ENCODE data around the gene KYAT1.

KYAT1 gene

GRCh38 chr9:128903079-128903461 lies 21.3 kb upstream of the KYAT1 start:
- no peak overlapping the region for H4K91ac ChIP-seq (ENCODE audit: low read depth, low read length, poor library complexity)
- no peak overlapping the region for H3K23ac ChIP-seq (ENCODE audit: low read depth, low read length, poor library complexity)
- H2BK15ac ChIP-seq (ENCODE audit: low read length): no peak overlapping the region
- H3K4me1 ChIP-seq (ENCODE audit: control insufficient read depth in 2 of 2, insufficient read depth in 1 of 2, low read depth in 1 of 2, low read length in 2 of 2): no peaks in the 10 kb centered on the region
- H3K27me3 ChIP-seq (ENCODE audit: control insufficient read depth in 3 of 3, insufficient read depth in 3 of 3, low read depth in 1 of 3, low read length in 3 of 3): no peaks in the 10 kb centered on the region
- peaks cover 14 to 44% of the 10 kb centered on the region in 2 donors for H3K36me3 ChIP-seq (replicated peaks in 1 of 2; ENCODE audit: control insufficient read depth in 2 of 2, insufficient read depth in 2 of 2, low read length in 2 of 2)
- H3K4ac ChIP-seq (ENCODE audit: low read length): no peak overlapping the region
- H2BK120ac ChIP-seq (ENCODE audit: low read depth, low read length): no peak overlapping the region
- no peak for DNase-seq (ENCODE audit: low spot score)
- H2AK5ac ChIP-seq (ENCODE audit: low read depth, low read length): no peak overlapping the region
- H3K4me2 ChIP-seq (ENCODE audit: insufficient read depth, low read length, poor library complexity, severe bottlenecking): no peak overlapping the region
- no peaks in the 10 kb centered on the region for H3K9me3 ChIP-seq (replicated peaks in 1 of 2; ENCODE audit: control insufficient read depth in 2 of 2, insufficient read depth in 1 of 2, low read depth in 1 of 2, low read length in 2 of 2)
- no peak overlapping the region for H2BK12ac ChIP-seq (ENCODE audit: low read length)
- no peak overlapping the region for H3K4me3 ChIP-seq (ENCODE audit: low read length in 2 of 2)
- peak overlapping the region; percentile 24 for H2BK5ac ChIP-seq (ENCODE audit: low read length)
- H3K79me1 ChIP-seq (ENCODE audit: low read depth, low read length): peaks cover 5% of the 10 kb centered on the region
- H3K27ac ChIP-seq (replicated peaks; ENCODE audit: low read length): no peak overlapping the region
- H2AFZ ChIP-seq (ENCODE audit: low read length): no peak overlapping the region
- H3K18ac ChIP-seq (ENCODE audit: low read length): no peak overlapping the region
- no peak overlapping the region for H4K8ac ChIP-seq (ENCODE audit: low read depth, low read length)
- no CpG with 5 or more reads among the region's 2 CpGs for WGBS, 2 donors (ENCODE audit: extremely low coverage in 2 of 2, insufficient read length in 2 of 2, insufficient replicate concordance in 1 of 2)
- H3K14ac ChIP-seq (ENCODE audit: low read length): no peak overlapping the region
- no peak overlapping the region for H3K9ac ChIP-seq (ENCODE audit: low read depth, low read length, poor library complexity)

- Histone ChIP-seq H2BK15ac (ENCODE audit: low read length) (no peak overlapping the region), H3K23ac (ENCODE audit: low read depth, low read length, poor library complexity) (no peak overlapping the region), H3K27ac (replicated peaks; ENCODE audit: low read length) (no peak overlapping the region), H3K27me3 (ENCODE audit: control insufficient read depth in 3 of 3, insufficient read depth in 3 of 3, low read depth in 1 of 3, low read length in 3 of 3) (no peaks in the 10 kb centered on the region), H3K18ac (ENCODE audit: low read length) (no peak overlapping the region), H4K91ac (ENCODE audit: low read depth, low read length, poor library complexity) (no peak overlapping the region), H3K9ac (ENCODE audit: low read depth, low read length, poor library complexity) (no peak overlapping the region), H3K79me1 (ENCODE audit: low read depth, low read length) (peaks cover 2% of the 10 kb centered on the region), H2AK5ac (ENCODE audit: low read depth, low read length) (no peak overlapping the region), H2BK120ac (ENCODE audit: low read depth, low read length) (no peak overlapping the region), H3K4me2 (ENCODE audit: insufficient read depth, low read length, poor library complexity, severe bottlenecking) (no peak overlapping the region), H3K9me3 (replicated peaks in 1 of 2; ENCODE audit: control insufficient read depth in 2 of 2, insufficient read depth in 1 of 2, low read depth in 1 of 2, low read length in 2 of 2) (no peaks in the 10 kb centered on the region), H3K14ac (ENCODE audit: low read length) (no peak overlapping the region), H3K4me3 (ENCODE audit: low read length in 2 of 2) (no peak overlapping the region), H3K36me3 (replicated peaks in 1 of 2; ENCODE audit: control insufficient read depth in 2 of 2, insufficient read depth in 2 of 2, low read length in 2 of 2) (peaks cover 9 to 44% of the 10 kb centered on the region in 2 donors), H3K4ac (ENCODE audit: low read length) (no peak overlapping the region), H2BK5ac (ENCODE audit: low read length) (peak overlapping the region; percentile 24), H4K8ac (ENCODE audit: low read depth, low read length) (no peak overlapping the region), H2AFZ (ENCODE audit: low read length) (no peak overlapping the region), H2BK12ac (ENCODE audit: low read length) (no peak overlapping the region), H3K4me1 (ENCODE audit: control insufficient read depth in 2 of 2, insufficient read depth in 1 of 2, low read depth in 1 of 2, low read length in 2 of 2) (no peaks in the 10 kb centered on the region)
- no CpG with 5 or more reads among the region's 23 CpGs for WGBS, 2 donors (ENCODE audit: extremely low coverage in 2 of 2, insufficient read length in 2 of 2, insufficient replicate concordance in 1 of 2)
- no peak for DNase-seq (ENCODE audit: low spot score)
Observed at GRCh38 chr9:128902351-128903078, 20.8 kb upstream of the KYAT1 start.

DNA sequence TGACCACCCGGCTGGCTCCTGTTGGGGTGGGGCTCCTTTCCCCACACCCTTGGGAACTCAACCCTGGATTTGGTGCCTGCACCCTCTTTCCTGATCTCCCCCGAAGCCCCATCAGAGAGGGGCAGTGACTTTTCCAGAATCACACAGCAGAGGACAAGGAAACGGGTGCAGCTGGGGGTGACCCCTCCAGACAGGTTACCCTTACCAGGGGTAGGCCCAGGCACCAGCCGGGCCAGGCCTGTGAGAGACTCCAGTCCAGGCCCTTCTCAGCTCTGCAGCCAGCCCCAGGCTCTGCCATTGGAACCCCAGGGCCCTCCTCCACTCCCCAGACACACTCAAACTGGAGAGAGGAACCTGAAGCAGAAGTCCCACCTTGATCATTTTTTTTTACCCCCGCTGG lies 20.1 kb upstream of the KYAT1 start:
- DNase-seq (ENCODE audit: low spot score): no peak
- Histone ChIP-seq H2BK5ac (ENCODE audit: low read length) (peak overlapping the region; percentile 24), H3K4me1 (ENCODE audit: control insufficient read depth in 2 of 2, insufficient read depth in 1 of 2, low read depth in 1 of 2, low read length in 2 of 2) (no peaks in the 10 kb centered on the region), H3K27ac (replicated peaks; ENCODE audit: low read length) (no peak overlapping the region), H3K14ac (ENCODE audit: low read length) (no peak overlapping the region), H4K8ac (ENCODE audit: low read depth, low read length) (no peak overlapping the region), H3K9me3 (replicated peaks in 1 of 2; ENCODE audit: control insufficient read depth in 2 of 2, insufficient read depth in 1 of 2, low read depth in 1 of 2, low read length in 2 of 2) (no peaks in the 10 kb centered on the region), H3K4me3 (ENCODE audit: low read length in 2 of 2) (no peak overlapping the region), H3K4me2 (ENCODE audit: insufficient read depth, low read length, poor library complexity, severe bottlenecking) (no peak overlapping the region), H3K9ac (ENCODE audit: low read depth, low read length, poor library complexity) (no peak overlapping the region), H2BK15ac (ENCODE audit: low read length) (no peak overlapping the region), H2AK5ac (ENCODE audit: low read depth, low read length) (no peak overlapping the region), H3K27me3 (ENCODE audit: control insufficient read depth in 3 of 3, insufficient read depth in 3 of 3, low read depth in 1 of 3, low read length in 3 of 3) (no peaks in the 10 kb centered on the region), H2BK120ac (ENCODE audit: low read depth, low read length) (no peak overlapping the region), H3K18ac (ENCODE audit: low read length) (no peak overlapping the region), H3K4ac (ENCODE audit: low read length) (no peak overlapping the region), H3K23ac (ENCODE audit: low read depth, low read length, poor library complexity) (no peak overlapping the region), H4K91ac (ENCODE audit: low read depth, low read length, poor library complexity) (no peak overlapping the region), H2AFZ (ENCODE audit: low read length) (no peak overlapping the region), H3K79me1 (ENCODE audit: low read depth, low read length) (peaks cover 2% of the 10 kb centered on the region), H2BK12ac (ENCODE audit: low read length) (no peak overlapping the region), H3K36me3 (replicated peaks in 1 of 2; ENCODE audit: control insufficient read depth in 2 of 2, insufficient read depth in 2 of 2, low read length in 2 of 2) (peaks cover 4 to 44% of the 10 kb centered on the region in 2 donors)
- WGBS, 2 donors (ENCODE audit: extremely low coverage in 2 of 2, insufficient read length in 2 of 2, insufficient replicate concordance in 1 of 2): no CpG with 5 or more reads among the region's 5 CpGs

DNA sequence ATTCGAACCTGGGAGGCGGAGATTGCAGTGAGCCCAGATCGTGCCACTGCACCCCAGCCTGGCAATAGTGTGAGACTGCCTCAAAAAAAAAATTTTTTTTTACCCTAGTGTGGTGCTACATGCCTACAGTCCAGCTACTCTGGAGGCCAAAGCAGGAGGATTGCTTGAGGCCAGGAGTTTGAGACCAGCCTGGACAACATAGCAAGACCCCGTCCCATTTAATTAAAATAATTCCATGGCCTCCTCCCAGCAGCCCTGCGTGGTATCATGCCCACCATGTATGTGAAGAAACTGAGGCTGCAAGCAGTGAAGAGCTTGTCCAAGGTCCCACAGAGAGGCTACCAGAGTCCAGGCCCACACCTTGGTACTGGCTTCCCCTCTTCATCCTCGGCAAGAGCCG lies 19.6 kb upstream of the KYAT1 start:
- H2AFZ ChIP-seq (ENCODE audit: low read length): no peak overlapping the region
- peaks cover 4 to 42% of the 10 kb centered on the region in 2 donors for H3K36me3 ChIP-seq (replicated peaks in 1 of 2; ENCODE audit: control insufficient read depth in 2 of 2, insufficient read depth in 2 of 2, low read length in 2 of 2)
- H2BK12ac ChIP-seq (ENCODE audit: low read length): no peak overlapping the region
- no peaks in the 10 kb centered on the region for H3K4me1 ChIP-seq (ENCODE audit: control insufficient read depth in 2 of 2, insufficient read depth in 1 of 2, low read depth in 1 of 2, low read length in 2 of 2)
- no peak overlapping the region for H2BK15ac ChIP-seq (ENCODE audit: low read length)
- no peak overlapping the region for H2BK5ac ChIP-seq (ENCODE audit: low read length)
- no peaks in the 10 kb centered on the region for H3K9me3 ChIP-seq (replicated peaks in 1 of 2; ENCODE audit: control insufficient read depth in 2 of 2, insufficient read depth in 1 of 2, low read depth in 1 of 2, low read length in 2 of 2)
- no peak overlapping the region for H4K8ac ChIP-seq (ENCODE audit: low read depth, low read length)
- H3K79me1 ChIP-seq (ENCODE audit: low read depth, low read length): peaks cover 2% of the 10 kb centered on the region
- no peak overlapping the region for H2BK120ac ChIP-seq (ENCODE audit: low read depth, low read length)
- H3K27ac ChIP-seq (replicated peaks; ENCODE audit: low read length): no peak overlapping the region
- H3K4ac ChIP-seq (ENCODE audit: low read length): no peak overlapping the region
- no peak overlapping the region for H2AK5ac ChIP-seq (ENCODE audit: low read depth, low read length)
- no peak overlapping the region for H3K4me2 ChIP-seq (ENCODE audit: insufficient read depth, low read length, poor library complexity, severe bottlenecking)
- no peak overlapping the region for H3K18ac ChIP-seq (ENCODE audit: low read length)
- no peaks in the 10 kb centered on the region for H3K27me3 ChIP-seq (ENCODE audit: control insufficient read depth in 3 of 3, insufficient read depth in 3 of 3, low read depth in 1 of 3, low read length in 3 of 3)
- H4K91ac ChIP-seq (ENCODE audit: low read depth, low read length, poor library complexity): no peak overlapping the region
- H3K4me3 ChIP-seq (ENCODE audit: low read length in 2 of 2): no peak overlapping the region
- H3K23ac ChIP-seq (ENCODE audit: low read depth, low read length, poor library complexity): no peak overlapping the region
- no peak for DNase-seq (ENCODE audit: low spot score)
- WGBS, 2 donors (ENCODE audit: extremely low coverage in 2 of 2, insufficient read length in 2 of 2, insufficient replicate concordance in 1 of 2): no CpG with 5 or more reads among the region's 7 CpGs
- no peak overlapping the region for H3K9ac ChIP-seq (ENCODE audit: low read depth, low read length, poor library complexity)
- H3K14ac ChIP-seq (ENCODE audit: low read length): no peak overlapping the region
